ENCODE data around the gene PCDHGA7. TPM values are rescaled to one million over a fixed set of nuclear protein-coding genes. Genes with fewer than 3 reads are reported as not detected.
"Not testable (repeated sequence)": the region's sequence is repeated elsewhere in the genome, so short reads cannot be mapped to it uniquely, and the experiment has no call there.

The PCDHGA7 gene
- total RNA-seq, 1 experiment from 2014 or later: 0.06 TPM

GRCh38 chr5:141430332-141431113 lies 48.0 kb downstream of the PCDHGA7 start, which contains the start of gene PCDHGA12:
PCDHGA12 (plus strand) TSS chr5:141430507; CDS start chr5:141430760, 253 bp downstream.
- no peak for DNase-seq (ENCODE audit: low read depth)

GRCh38 chr5:141431286-141431685 lies 48.7 kb downstream of the PCDHGA7 start:
- no peak for DNase-seq (ENCODE audit: low read depth)

- not testable (repeated sequence) for DNase-seq (ENCODE audit: low read depth)
Measured at GRCh38 chr5:141432308-141432707, 49.8 kb downstream of the PCDHGA7 start.

GRCh38 chr5:141432726-141433125 lies 50.2 kb downstream of the PCDHGA7 start:
- DNase-seq (ENCODE audit: low read depth): not testable (repeated sequence)

GRCh38 chr5:141434006-141434405 lies 51.5 kb downstream of the PCDHGA7 start:
- DNase-seq (ENCODE audit: low read depth): no peak

Other genes with a start within 250 kb of the PCDHGA7 start
- gene PCDHB5, start 247.5 kb upstream of the PCDHGA7 start, total RNA-seq (2014; rRNA removed; shearing (Covaris generic)): 20.6 and 21.7 TPM in 2 replicates
- 0.69 and 2.9 TPM in 2 replicates for gene PCDHB6, start 232.7 kb upstream of the PCDHGA7 start, total RNA-seq (2014; rRNA removed; shearing (Covaris generic))
- gene PCDHB7, start 210.1 kb upstream of the PCDHGA7 start, total RNA-seq (2014; rRNA removed; shearing (Covaris generic)): 2.6 and 3.9 TPM in 2 replicates
- gene PCDHB8, start 205.0 kb upstream of the PCDHGA7 start, total RNA-seq (2014; rRNA removed; shearing (Covaris generic)): 6.7 and 8.3 TPM in 2 replicates
- gene PCDHB16, start 200.4 kb upstream of the PCDHGA7 start, total RNA-seq (2014; rRNA removed; shearing (Covaris generic)): 4.3 and 4.8 TPM in 2 replicates
- gene PCDHB9, start 195.6 kb upstream of the PCDHGA7 start, total RNA-seq (2014; rRNA removed; shearing (Covaris generic)): 0.40 and 1.6 TPM in 2 replicates
- gene PCDHB10, start 190.4 kb upstream of the PCDHGA7 start, total RNA-seq (2014; rRNA removed; shearing (Covaris generic)): 0.40 and 0.71 TPM in 2 replicates
- 0.40 and 1.1 TPM in 2 replicates for gene PCDHB11, start 183.1 kb upstream of the PCDHGA7 start, total RNA-seq (2014; rRNA removed; shearing (Covaris generic))
- 2.1 and 3.6 TPM in 2 replicates for gene PCDHB12, start 174.0 kb upstream of the PCDHGA7 start, total RNA-seq (2014; rRNA removed; shearing (Covaris generic))
- gene PCDHB13, start 168.8 kb upstream of the PCDHGA7 start, total RNA-seq (2014; rRNA removed; shearing (Covaris generic)): 1.7 and 2.1 TPM in 2 replicates
- 1.0 and 1.5 TPM in 2 replicates for gene PCDHB14, start 159.4 kb upstream of the PCDHGA7 start, total RNA-seq (2014; rRNA removed; shearing (Covaris generic))
- gene PCDHB15, start 137.3 kb upstream of the PCDHGA7 start, total RNA-seq (2014; rRNA removed; shearing (Covaris generic)): 0.21 and 0.86 TPM in 2 replicates
- 0.11 and 1.8 TPM in 2 replicates for gene SLC25A2, start 78.7 kb upstream of the PCDHGA7 start, total RNA-seq (2014; rRNA removed; shearing (Covaris generic))
- gene TAF7, start 62.0 kb upstream of the PCDHGA7 start, total RNA-seq (2014; rRNA removed; shearing (Covaris generic)): 55.5 and 57.7 TPM in 2 replicates
- 0.18 and 0.34 TPM in 2 replicates for gene PCDHGA1, start 52.2 kb upstream of the PCDHGA7 start, total RNA-seq (2014; rRNA removed; shearing (Covaris generic))
- gene PCDHGA2, start 44.0 kb upstream of the PCDHGA7 start, total RNA-seq (2014; rRNA removed; shearing (Covaris generic)): 0.15 and 0.74 TPM in 2 replicates
- 0.57 TPM in 1 of 2 replicates, not detected in the other for gene PCDHGA3, start 38.9 kb upstream of the PCDHGA7 start, total RNA-seq (2014; rRNA removed; shearing (Covaris generic))
- 1.4 and 1.5 TPM in 2 replicates for gene PCDHGB1, start 32.6 kb upstream of the PCDHGA7 start, total RNA-seq (2014; rRNA removed; shearing (Covaris generic))
- gene PCDHGA4, start 27.7 kb upstream of the PCDHGA7 start, total RNA-seq (2014; rRNA removed; shearing (Covaris generic)): 0.63 and 1.6 TPM in 2 replicates
- 0.23 and 0.24 TPM in 2 replicates for gene PCDHGB2, start 22.7 kb upstream of the PCDHGA7 start, total RNA-seq (2014; rRNA removed; shearing (Covaris generic))
- 0.23 and 0.39 TPM in 2 replicates for gene PCDHGA5, start 18.6 kb upstream of the PCDHGA7 start, total RNA-seq (2014; rRNA removed; shearing (Covaris generic))
- gene PCDHGB3, start 12.5 kb upstream of the PCDHGA7 start, total RNA-seq (2014; rRNA removed; shearing (Covaris generic)): 0.68 and 1.1 TPM in 2 replicates
- 0.24 and 0.46 TPM in 2 replicates for gene PCDHGA6, start 8.9 kb upstream of the PCDHGA7 start, total RNA-seq (2014; rRNA removed; shearing (Covaris generic))
- 0.06 and 0.09 TPM in 2 replicates for gene PCDHGB4, start 5.0 kb downstream of the PCDHGA7 start, total RNA-seq (2014; rRNA removed; shearing (Covaris generic))
- 0.06 TPM in 1 of 2 replicates, not detected in the other for gene PCDHGA8, start 9.9 kb downstream of the PCDHGA7 start, total RNA-seq (2014; rRNA removed; shearing (Covaris generic))
- 0.09 TPM in 1 of 2 replicates, not detected in the other for gene PCDHGB5, start 15.2 kb downstream of the PCDHGA7 start, total RNA-seq (2014; rRNA removed; shearing (Covaris generic))
- 1.2 TPM in 1 of 2 replicates, not detected in the other for gene PCDHGA9, start 20.0 kb downstream of the PCDHGA7 start, total RNA-seq (2014; rRNA removed; shearing (Covaris generic))
- 1.3 and 2.5 TPM in 2 replicates for gene PCDHGB6, start 25.3 kb downstream of the PCDHGA7 start, total RNA-seq (2014; rRNA removed; shearing (Covaris generic))
- 0.06 and 0.30 TPM in 2 replicates for gene PCDHGA10, start 30.2 kb downstream of the PCDHGA7 start, total RNA-seq (2014; rRNA removed; shearing (Covaris generic))
- gene PCDHGB7, start 34.9 kb downstream of the PCDHGA7 start, total RNA-seq (2014; rRNA removed; shearing (Covaris generic)): 0.06 and 0.17 TPM in 2 replicates
- 15.0 TPM in 2 replicates for gene PCDHGA11, start 38.3 kb downstream of the PCDHGA7 start, total RNA-seq (2014; rRNA removed; shearing (Covaris generic))
- not detected in 2 replicates for gene PCDHGA12, start 47.8 kb downstream of the PCDHGA7 start, total RNA-seq (2014; rRNA removed; shearing (Covaris generic))
- gene PCDHGC3, start 93.2 kb downstream of the PCDHGA7 start, total RNA-seq (2014; rRNA removed; shearing (Covaris generic)): 37.0 and 41.5 TPM in 2 replicates
- gene PCDHGC4, start 102.3 kb downstream of the PCDHGA7 start, total RNA-seq (2014; rRNA removed; shearing (Covaris generic)): 0.18 and 0.23 TPM in 2 replicates
- 0.06 and 0.09 TPM in 2 replicates for gene PCDHGC5, start 106.3 kb downstream of the PCDHGA7 start, total RNA-seq (2014; rRNA removed; shearing (Covaris generic))
- 40.7 and 43.5 TPM in 2 replicates for gene DIAPH1, start 236.3 kb downstream of the PCDHGA7 start, total RNA-seq (2014; rRNA removed; shearing (Covaris generic))